ENCODE results near the gene RAB11FIP5. TPM values are rescaled to one million over a fixed set of nuclear protein-coding genes. Genes with fewer than 3 reads are reported as not detected.

Gene RAB11FIP5
- total RNA-seq, 1 donor from 2014 or later: 25.4 TPM

DNA sequence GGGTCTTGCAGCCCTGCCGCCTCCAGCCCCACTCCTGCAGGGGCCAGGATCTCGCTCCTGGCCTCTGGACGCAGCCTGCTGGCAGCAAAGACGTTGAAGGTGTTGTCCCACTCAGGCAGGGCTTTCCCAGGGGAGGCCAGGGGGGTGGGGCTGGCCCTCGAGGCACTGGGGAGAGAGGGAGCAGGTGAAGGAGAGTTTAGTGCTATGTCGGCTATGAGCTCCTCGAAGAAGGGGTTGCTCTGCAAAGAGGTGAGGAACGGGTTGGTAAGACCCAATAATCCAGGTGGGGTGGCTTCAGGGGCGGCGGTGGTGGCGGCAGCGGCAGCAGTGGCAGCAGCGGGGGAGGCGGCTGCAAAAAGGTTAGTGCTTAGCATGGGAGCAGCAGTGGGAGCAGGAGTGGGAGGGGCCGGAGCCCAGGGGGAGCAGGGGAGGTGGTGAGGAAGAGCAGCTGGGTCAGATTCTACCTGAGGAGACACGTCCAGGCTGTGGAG, 31.5 kb downstream of the RAB11FIP5 start:
- Mint-ChIP-seq H3K27me3 (ENCODE audit: low read depth) (no peaks in the 10 kb centered on the region), H3K9me3 (no peaks in the 10 kb centered on the region), H3K36me3 (peaks cover 3% of the 10 kb centered on the region), H3K4me1 (peaks cover 13% of the 10 kb centered on the region), H3K27ac (no peak overlapping the region), H3K4me3 (no peak overlapping the region)
- TF ChIP-seq, protein P1, sequence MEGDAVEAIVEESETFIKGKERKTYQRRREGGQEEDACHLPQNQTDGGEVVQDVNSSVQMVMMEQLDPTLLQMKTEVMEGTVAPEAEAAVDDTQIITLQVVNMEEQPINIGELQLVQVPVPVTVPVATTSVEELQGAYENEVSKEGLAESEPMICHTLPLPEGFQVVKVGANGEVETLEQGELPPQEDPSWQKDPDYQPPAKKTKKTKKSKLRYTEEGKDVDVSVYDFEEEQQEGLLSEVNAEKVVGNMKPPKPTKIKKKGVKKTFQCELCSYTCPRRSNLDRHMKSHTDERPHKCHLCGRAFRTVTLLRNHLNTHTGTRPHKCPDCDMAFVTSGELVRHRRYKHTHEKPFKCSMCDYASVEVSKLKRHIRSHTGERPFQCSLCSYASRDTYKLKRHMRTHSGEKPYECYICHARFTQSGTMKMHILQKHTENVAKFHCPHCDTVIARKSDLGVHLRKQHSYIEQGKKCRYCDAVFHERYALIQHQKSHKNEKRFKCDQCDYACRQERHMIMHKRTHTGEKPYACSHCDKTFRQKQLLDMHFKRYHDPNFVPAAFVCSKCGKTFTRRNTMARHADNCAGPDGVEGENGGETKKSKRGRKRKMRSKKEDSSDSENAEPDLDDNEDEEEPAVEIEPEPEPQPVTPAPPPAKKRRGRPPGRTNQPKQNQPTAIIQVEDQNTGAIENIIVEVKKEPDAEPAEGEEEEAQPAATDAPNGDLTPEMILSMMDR (IDR thresholded peaks at IDR 0.05; ENCODE audit: unreplicated experiment): no peak
- no peak for DNase-seq (ENCODE audit: low spot score in 2 of 2, unreplicated experiment in 2 of 2)

DNA sequence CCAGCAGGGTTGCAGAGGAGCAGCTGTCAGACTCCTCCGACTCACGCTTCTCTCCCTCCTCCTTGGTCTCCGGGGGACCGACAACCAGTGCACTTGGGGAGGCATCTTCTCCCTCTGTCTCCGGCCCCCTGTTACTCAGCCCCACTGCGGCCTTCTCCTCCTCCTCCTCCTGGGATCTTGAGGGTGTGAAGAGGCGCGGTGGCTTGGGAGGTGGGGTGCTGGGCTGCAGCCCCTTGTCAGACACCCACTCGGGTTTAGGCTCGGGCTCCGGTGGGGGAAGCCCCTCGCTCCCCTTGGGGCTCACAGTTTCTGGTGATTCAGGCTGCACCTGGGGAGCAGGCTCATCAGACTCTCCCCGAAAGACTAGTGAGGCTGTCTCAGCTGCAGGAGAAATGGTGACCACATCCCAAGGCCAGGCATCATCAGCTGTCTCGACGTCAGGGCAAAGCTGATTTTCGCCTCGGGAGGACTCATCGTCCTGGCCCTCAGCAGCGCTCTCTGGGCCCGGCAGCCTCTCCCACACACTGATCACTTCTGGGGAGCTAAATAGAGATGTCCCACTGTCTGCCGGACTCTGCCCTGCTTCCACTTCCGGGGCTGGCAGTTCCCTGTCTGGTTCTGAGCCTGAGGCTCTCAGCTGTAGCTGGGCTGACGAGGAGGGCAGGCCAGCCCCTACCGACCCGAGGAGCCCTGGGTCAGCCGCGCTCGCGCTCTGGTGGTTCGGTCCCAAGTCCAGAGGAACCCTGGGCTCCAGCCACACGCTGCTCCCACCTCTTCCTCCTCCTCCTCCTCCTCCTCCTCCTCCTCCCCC, 32.2 kb downstream of the RAB11FIP5 start:
- Mint-ChIP-seq H3K4me3 (no peak overlapping the region), H3K9me3 (no peaks in the 10 kb centered on the region), H3K36me3 (peaks cover 3% of the 10 kb centered on the region), H3K27me3 (ENCODE audit: low read depth) (no peaks in the 10 kb centered on the region), H3K27ac (no peak overlapping the region), H3K4me1 (peaks cover 8% of the 10 kb centered on the region)
- no peak for DNase-seq (ENCODE audit: low spot score in 2 of 2, unreplicated experiment in 2 of 2)
- TF ChIP-seq, protein P1 (IDR thresholded peaks at IDR 0.05; ENCODE audit: unreplicated experiment): no peak

DNA sequence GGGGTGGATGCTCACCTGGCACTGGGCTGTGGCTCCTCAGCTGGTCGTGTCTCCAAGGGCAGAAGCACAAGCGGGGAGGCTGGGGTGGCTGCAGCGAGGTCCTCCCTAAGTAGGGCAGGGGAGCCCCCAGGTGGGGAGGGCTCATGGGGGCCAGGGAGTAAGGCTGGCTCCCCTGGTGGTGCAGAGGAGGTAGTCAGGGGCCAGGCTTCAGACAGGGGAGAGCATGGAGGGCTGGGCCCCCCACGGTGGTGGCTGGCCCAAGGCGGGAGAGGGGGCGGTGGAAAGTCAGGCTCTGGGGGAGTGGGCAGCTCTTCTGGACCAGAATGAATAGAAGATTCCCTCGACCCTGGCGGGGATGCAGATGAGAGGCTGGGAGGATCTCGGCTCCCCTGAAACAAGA, 33.1 kb downstream of the RAB11FIP5 start:
- Mint-ChIP-seq H3K4me1 (peaks cover 6% of the 10 kb centered on the region), H3K36me3 (peaks cover 3% of the 10 kb centered on the region), H3K9me3 (no peaks in the 10 kb centered on the region), H3K4me3 (no peak overlapping the region), H3K27me3 (ENCODE audit: low read depth) (no peaks in the 10 kb centered on the region), H3K27ac (no peak overlapping the region)
- TF ChIP-seq, protein P1 (IDR thresholded peaks at IDR 0.05; ENCODE audit: unreplicated experiment): no peak
- DNase-seq (ENCODE audit: low spot score in 2 of 2, unreplicated experiment in 2 of 2): no peak

DNA sequence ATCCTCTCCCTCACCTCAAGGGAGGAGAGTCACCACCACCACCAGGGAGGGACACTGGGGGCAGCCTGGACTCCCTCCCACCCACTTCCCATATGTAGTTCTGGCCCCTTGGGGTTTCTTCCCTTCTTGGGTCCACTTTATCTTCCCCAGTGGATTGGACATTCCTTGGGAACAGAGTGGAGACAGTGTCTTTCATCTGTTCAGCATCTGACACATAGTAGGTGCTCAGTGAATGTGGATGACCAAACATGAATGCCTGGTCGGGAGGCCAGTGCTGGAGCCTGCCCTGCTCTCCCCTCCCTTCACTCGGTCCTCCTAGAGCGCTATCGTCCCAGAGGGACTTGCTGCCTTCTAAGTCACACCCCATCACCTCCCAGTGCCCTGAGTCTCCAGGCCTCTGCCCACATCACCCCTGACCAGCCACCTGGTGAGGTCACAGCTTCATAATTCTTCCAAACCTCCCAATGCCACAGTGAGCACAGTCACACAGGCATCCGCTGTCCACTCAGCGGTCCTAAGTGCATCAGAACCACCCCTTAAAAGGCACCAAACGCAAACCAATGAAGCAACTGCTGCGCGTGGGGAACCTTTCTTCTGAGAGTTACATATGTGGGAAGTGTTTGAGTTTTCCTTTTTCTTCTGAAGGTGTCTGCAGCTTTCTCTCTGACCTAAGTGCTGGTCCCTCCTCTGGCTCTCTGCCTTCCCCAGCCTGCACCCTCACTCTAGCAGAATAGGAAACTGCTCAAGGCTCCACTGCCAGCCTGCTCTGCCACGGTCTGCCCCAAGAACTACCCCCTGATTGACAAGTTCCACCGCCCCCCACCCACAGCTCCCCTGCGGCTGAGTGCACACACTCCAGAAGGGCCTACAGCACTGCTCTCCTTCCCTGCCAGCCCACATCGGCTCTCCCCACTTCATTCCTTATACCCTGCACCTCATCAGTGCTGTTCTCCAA, 34.0 kb downstream of the RAB11FIP5 start:
- DNase-seq (ENCODE audit: low spot score in 2 of 2, unreplicated experiment in 2 of 2): no peak
- Mint-ChIP-seq H3K9me3 (no peaks in the 10 kb centered on the region), H3K27ac (no peak overlapping the region), H3K4me1 (peaks cover 6% of the 10 kb centered on the region), H3K27me3 (ENCODE audit: low read depth) (no peaks in the 10 kb centered on the region), H3K36me3 (peaks cover 7% of the 10 kb centered on the region), H3K4me3 (no peak overlapping the region)
- TF ChIP-seq, protein P1 (IDR thresholded peaks at IDR 0.05; ENCODE audit: unreplicated experiment): no peak

DNA sequence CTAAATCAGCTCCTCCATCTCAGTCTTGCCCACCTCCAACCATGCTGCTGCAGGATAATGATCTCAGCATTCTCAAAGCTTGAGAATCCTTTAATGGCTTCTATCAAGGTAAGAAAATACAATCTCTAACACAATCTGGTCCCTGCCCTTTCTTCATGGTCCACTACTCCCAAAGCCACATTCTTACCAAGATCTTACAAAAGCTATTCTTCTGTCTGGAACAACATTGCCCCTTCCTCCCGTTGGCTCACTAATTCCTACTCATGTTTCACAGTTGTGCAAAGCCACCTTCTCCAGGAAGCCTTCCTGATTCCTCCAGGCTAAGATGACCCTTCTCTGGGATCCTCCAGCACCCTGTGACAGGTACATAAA, 35.3 kb downstream of the RAB11FIP5 start:
- TF ChIP-seq, protein P1 (IDR thresholded peaks at IDR 0.05; ENCODE audit: unreplicated experiment): no peak
- Mint-ChIP-seq H3K4me1 (peaks cover 10% of the 10 kb centered on the region), H3K4me3 (no peak overlapping the region), H3K27me3 (ENCODE audit: low read depth) (no peaks in the 10 kb centered on the region), H3K36me3 (peaks cover 7% of the 10 kb centered on the region), H3K27ac (no peak overlapping the region), H3K9me3 (no peaks in the 10 kb centered on the region)
- no peak for DNase-seq (ENCODE audit: low spot score in 2 of 2, unreplicated experiment in 2 of 2)

Measured in mesothelial cell of epicardium (in vitro differentiated cells).